Gastroesophageal sphincter (tissue), 3 donors: ENCODE measurements around the gene GOLGA6L2.

Experiments used
- CTCF ChIP-seq, 4 experiments: fragments of 200-600 bp in 2 of 4; fragments of 450-650 bp in 2 of 4; sonication (generic) in 1 of 4; IDR thresholded peaks; one replicate each; pipeline ENCODE4 v1.5.1; 2017 to 2019; ENCODE audit warnings: antibody characterized with exemption in 4 of 4, mild to moderate bottlenecking in 2 of 4, moderate library complexity in 2 of 4
- EP300 ChIP-seq: sonication (generic); formaldehyde crosslinking; IDR thresholded peaks from one replicate; pipeline ENCODE4 v1.6.1; 2017; ENCODE audit warnings: antibody characterized with exemption, mild to moderate bottlenecking
- POLR2A ChIP-seq, 2 donors: fragments of 450-650 bp; IDR thresholded peaks; one replicate each; pipeline ENCODE4 v1.6.1; 2017; ENCODE audit warnings: antibody characterized with exemption in 2 of 2, mild to moderate bottlenecking in 2 of 2, moderate library complexity in 1 of 2

GRCh38 chr15:23403550-23403949 lies 43.5 kb downstream of the GOLGA6L2 start:
- TF ChIP-seq CTCF (IDR thresholded peaks at IDR 0.05) = no peak
- TF ChIP-seq EP300 = no peak
- TF ChIP-seq POLR2A (IDR thresholded peaks at IDR 0.05) = peak in 1 of 2 donors; percentile 17
